ENCODE measurements around the gene BLCAP. TPM values are rescaled to one million over a fixed set of nuclear protein-coding genes. Genes with fewer than 3 reads are reported as not detected.
"Not testable (repeated sequence)": the region's sequence is repeated elsewhere in the genome, so short reads cannot be mapped to it uniquely, and the experiment has no call there.

The BLCAP gene
- total RNA-seq, 1 donor = 39.1 TPM

- peaks cover 33% of the 10 kb centered on the region for H3K27me3 ChIP-seq (ENCODE audit: insufficient read depth, low read length)
- no peak overlapping the region for H3K4me2 ChIP-seq (ENCODE audit: insufficient read depth, low read length)
- H3K27ac ChIP-seq (ENCODE audit: low read depth, low read length) = no peak overlapping the region
- DNase-seq (ENCODE audit: insufficient read length, low spot score, missing footprints) = no peak
- no peaks in the 10 kb centered on the region for H3K36me3 ChIP-seq (ENCODE audit: insufficient read depth, low read length)
- H3K4me3 ChIP-seq (ENCODE audit: insufficient read depth, low read length) = no peak overlapping the region
- no peaks in the 10 kb centered on the region for H3K9me3 ChIP-seq (ENCODE audit: low read depth, low read length)
- H3K4me1 ChIP-seq (ENCODE audit: insufficient read depth, low read length) = no peaks in the 10 kb centered on the region
- TF ChIP-seq CTCF (IDR thresholded peaks at IDR 0.05; ENCODE audit: extremely low read depth, low read depth, low read length) = no peak
- no peak overlapping the region for H2AFZ ChIP-seq (ENCODE audit: low read length)
- H4K20me1 ChIP-seq (ENCODE audit: insufficient read depth, low read length) = peaks cover 4% of the 10 kb centered on the region
- no peaks in the 10 kb centered on the region for H3K79me2 ChIP-seq (ENCODE audit: insufficient read depth, low read length)
Measured at GRCh38 chr20:37471741-37472235, 55.9 kb downstream of the BLCAP start.

GRCh38 chr20:37470190-37470589 lies 57.5 kb downstream of the BLCAP start:
- not testable (repeated sequence) for DNase-seq (ENCODE audit: insufficient read length, low spot score, missing footprints); H3K4me1 ChIP-seq (ENCODE audit: insufficient read depth, low read length); H3K9me3 ChIP-seq (ENCODE audit: low read depth, low read length); H3K27ac ChIP-seq (ENCODE audit: low read depth, low read length); H3K79me2 ChIP-seq (ENCODE audit: insufficient read depth, low read length); H3K4me2 ChIP-seq (ENCODE audit: insufficient read depth, low read length); H4K20me1 ChIP-seq (ENCODE audit: insufficient read depth, low read length); H3K36me3 ChIP-seq (ENCODE audit: insufficient read depth, low read length); H3K4me3 ChIP-seq (ENCODE audit: insufficient read depth, low read length); H2AFZ ChIP-seq (ENCODE audit: low read length)
- H3K27me3 ChIP-seq (ENCODE audit: insufficient read depth, low read length) = peaks cover 38% of the 10 kb centered on the region

- no peak overlapping the region for H3K4me3 ChIP-seq (ENCODE audit: insufficient read depth, low read length)
- no peak for DNase-seq (ENCODE audit: insufficient read length, low spot score, missing footprints)
- H3K36me3 ChIP-seq (ENCODE audit: insufficient read depth, low read length) = no peaks in the 10 kb centered on the region
- H3K4me2 ChIP-seq (ENCODE audit: insufficient read depth, low read length) = no peak overlapping the region
- TF ChIP-seq CTCF (IDR thresholded peaks at IDR 0.05; ENCODE audit: extremely low read depth, low read depth, low read length) = no peak
- H4K20me1 ChIP-seq (ENCODE audit: insufficient read depth, low read length) = peaks cover 1% of the 10 kb centered on the region
- H3K9me3 ChIP-seq (ENCODE audit: low read depth, low read length) = no peaks in the 10 kb centered on the region
- H3K4me1 ChIP-seq (ENCODE audit: insufficient read depth, low read length) = no peaks in the 10 kb centered on the region
- no peaks in the 10 kb centered on the region for H3K79me2 ChIP-seq (ENCODE audit: insufficient read depth, low read length)
- no peak overlapping the region for H2AFZ ChIP-seq (ENCODE audit: low read length)
- H3K27me3 ChIP-seq (ENCODE audit: insufficient read depth, low read length) = peaks cover 38% of the 10 kb centered on the region
- no peak overlapping the region for H3K27ac ChIP-seq (ENCODE audit: low read depth, low read length)
Measured at GRCh38 chr20:37469531-37469930, 58.1 kb downstream of the BLCAP start.

- no peak overlapping the region for H3K27ac ChIP-seq (ENCODE audit: low read depth, low read length)
- H3K27me3 ChIP-seq (ENCODE audit: insufficient read depth, low read length) = peaks cover 35% of the 10 kb centered on the region
- no peak for TF ChIP-seq CTCF (IDR thresholded peaks at IDR 0.05; ENCODE audit: extremely low read depth, low read depth, low read length)
- no peak overlapping the region for H2AFZ ChIP-seq (ENCODE audit: low read length)
- H3K9me3 ChIP-seq (ENCODE audit: low read depth, low read length) = no peaks in the 10 kb centered on the region
- H3K79me2 ChIP-seq (ENCODE audit: insufficient read depth, low read length) = no peaks in the 10 kb centered on the region
- H3K4me2 ChIP-seq (ENCODE audit: insufficient read depth, low read length) = no peak overlapping the region
- no peaks in the 10 kb centered on the region for H3K36me3 ChIP-seq (ENCODE audit: insufficient read depth, low read length)
- no peaks in the 10 kb centered on the region for H4K20me1 ChIP-seq (ENCODE audit: insufficient read depth, low read length)
- DNase-seq (ENCODE audit: insufficient read length, low spot score, missing footprints) = no peak
- H3K4me1 ChIP-seq (ENCODE audit: insufficient read depth, low read length) = no peaks in the 10 kb centered on the region
- H3K4me3 ChIP-seq (ENCODE audit: insufficient read depth, low read length) = no peak overlapping the region
Measured at GRCh38 chr20:37468886-37469285, 58.8 kb downstream of the BLCAP start.

Other genes with a start within 250 kb of the BLCAP start
- gene MANBAL, start 238.2 kb downstream of the BLCAP start, total RNA-seq = 14.1 and 17.7 TPM in 2 replicates
- 22.1 and 22.4 TPM in 2 replicates for gene SRC, start 181.7 kb downstream of the BLCAP start, total RNA-seq
- gene NNAT, start 6.6 kb downstream of the BLCAP start, total RNA-seq = not detected in 2 replicates
- 19.5 and 23.0 TPM in 2 replicates for gene CTNNBL1, start 166.2 kb upstream of the BLCAP start, total RNA-seq

Data from osteoblast (primary cell).